K562 (cell line): ENCODE data around the gene POLD3. TPM values are rescaled to one million over a fixed set of nuclear protein-coding genes. Genes with fewer than 3 reads are reported as not detected.

Experiments used
- ATAC-seq: fragments of 200-7000 bp; cut with Tn5 transposase; 3 replicates; pipeline ENCODE4 v1.9.1; 2020; ENCODE audit warnings: moderate library complexity
- BruUV-seq: library from RNA; stranded (reverse); fragments of 400-500 nt; replicated peaks from 2 replicates; lab custom pipeline; 2021; lab: Mats Ljungman, UMichigan
- CTCF ChIA-PET: fragments of 300-600 bp; formaldehyde crosslinking; extraction: SDS; loops from one replicate; lab custom pipeline; 2021; ENCODE audit warnings: low intra/inter-chr PET ratio; lab: Yijun Ruan, JAX
- POLR2A ChIA-PET: fragments of 300-600, 350-650 bp; sonication (Branson Sonifier 250); formaldehyde crosslinking; extraction: SDS; loops from one replicate; lab custom pipeline; 2021; ENCODE audit warnings: antibody characterized with exemption, inconsistent platforms; lab: Yijun Ruan, JAX
- DNase-seq, 4 experiments: peaks; one replicate each; pipeline versions ENCODE4 v3.0.0 to v3.0.0-alpha.2; 2011 to 2018; ENCODE audit warnings: low spot score in 3 of 4, mixed read lengths in 3 of 4; ENCODE audit errors: extremely low read depth in 1 of 4
- FAIRE-seq: peaks from 2 replicates; lab custom pipeline; 2011; peaks lifted over from hg19 to GRCh38; lab: Jason Lieb, UNC
- H2AFZ ChIP-seq: 2 replicates; pipeline ENCODE4 v1.6.0; 2011; ENCODE audit warnings: low read depth, low read length, control low read depth, inconsistent platforms
- H3K27ac ChIP-seq: fragments of 200-600 bp; 3 replicates; pipeline ENCODE4 v1.8.0; 2011; ENCODE audit warnings: low read depth, mild to moderate bottlenecking, control low read depth, inconsistent platforms, low read length, moderate library complexity, mixed read lengths; ENCODE audit errors: extremely low read depth
- H3K27me3 ChIP-seq, 2 experiments: fragments of 300-600 bp in 1 of 2; 2 replicates in 1 of 2; 3 replicates in 1 of 2; pipeline versions ENCODE4 v1.6.0 to v1.8.0; 2011; ENCODE audit warnings: inconsistent platforms in 2 of 2, low read length in 2 of 2, mild to moderate bottlenecking in 1 of 2, mixed read lengths in 1 of 2, moderate library complexity in 1 of 2; ENCODE audit not compliant: control insufficient read depth in 2 of 2, insufficient read depth in 2 of 2
- H3K36me3 ChIP-seq: fragments of 300-600 bp; 3 replicates; pipeline ENCODE4 v1.8.0; 2011; ENCODE audit warnings: mild to moderate bottlenecking, low read length, inconsistent platforms; ENCODE audit not compliant: control insufficient read depth, insufficient read depth
- H3K4me1 ChIP-seq, 2 experiments: fragments of 200-600 bp in 1 of 2; replicated peaks in 1 of 2; 2 replicates in 1 of 2; 3 replicates in 1 of 2; pipeline versions ENCODE4 v1.5.1 to v1.8.0; 2011; ENCODE audit warnings: inconsistent platforms in 2 of 2, low read length in 2 of 2, mild to moderate bottlenecking in 1 of 2, mixed read lengths in 1 of 2, moderate library complexity in 1 of 2; ENCODE audit not compliant: control insufficient read depth in 2 of 2, insufficient read depth in 2 of 2
- H3K4me2 ChIP-seq: 2 replicates; pipeline ENCODE4 v1.6.1; 2011; ENCODE audit warnings: low read length, control low read depth, inconsistent platforms, mixed read lengths; ENCODE audit not compliant: insufficient read depth
- H3K4me3 ChIP-seq: fragments of 200-600 bp; sonication (generic), shearing (Covaris generic); 2 replicates; pipeline ENCODE4 v1.5.1; 2016; ENCODE audit warnings: control low read depth, inconsistent platforms
- H3K79me2 ChIP-seq: fragments of 200-600 bp; 3 replicates; pipeline ENCODE4 v1.8.0; 2011; ENCODE audit warnings: low read length, inconsistent platforms; ENCODE audit not compliant: control insufficient read depth, insufficient read depth
- H3K9ac ChIP-seq, 2 experiments: 2 replicates each; pipeline versions ENCODE4 v1.6.0 to v1.6.1; 2011; ENCODE audit warnings: low read depth in 2 of 2, low read length in 2 of 2, control low read depth in 1 of 2, inconsistent platforms in 1 of 2, mild to moderate bottlenecking in 1 of 2, mixed read lengths in 1 of 2; ENCODE audit not compliant: insufficient read depth in 1 of 2
- H3K9me1 ChIP-seq: one replicate; pipeline ENCODE4 v1.6.0; 2011; ENCODE audit warnings: inconsistent platforms, mild to moderate bottlenecking, low read length, moderate library complexity; ENCODE audit not compliant: control insufficient read depth, insufficient read depth
- H3K9me3 ChIP-seq: replicated peaks from 2 replicates; pipeline ENCODE4 v1.5.1; 2011; ENCODE audit warnings: low read depth, low read length, inconsistent platforms; ENCODE audit not compliant: control insufficient read depth, insufficient read depth
- H4K20me1 ChIP-seq: replicated peaks from 2 replicates; pipeline ENCODE4 v1.6.1; 2011; ENCODE audit warnings: low read length, inconsistent platforms, mixed read lengths; ENCODE audit not compliant: control insufficient read depth, insufficient read depth
- ATF1 ChIP-seq, 2 experiments: fragments of 450-650 bp in 1 of 2; IDR thresholded peaks; 2 replicates each; pipeline ENCODE4 v1.6.1; 2016; ENCODE audit warnings: missing compliant biosample characterization in 1 of 2, missing genetic modification characterization in 1 of 2
- ATF7 ChIP-seq: fragments of 450-650 bp; IDR thresholded peaks from 2 replicates; pipeline ENCODE4 v1.7.1; 2014; ENCODE audit warnings: mild to moderate bottlenecking, moderate library complexity
- CBFA2T3 ChIP-seq: fragments of 450-650 bp; IDR thresholded peaks from 2 replicates; pipeline ENCODE4 v1.6.1; 2017
- CREB1 ChIP-seq, 2 experiments: sonication (generic) in 1 of 2; formaldehyde crosslinking in 1 of 2; IDR thresholded peaks; 2 replicates each; pipeline versions ENCODE4 v1.6.1 to v1.8.0; 2012 to 2022; ENCODE audit warnings: inconsistent platforms in 1 of 2, mild to moderate bottlenecking in 1 of 2, missing genetic modification reagents in 1 of 2, moderate library complexity in 1 of 2
- CREM ChIP-seq: IDR thresholded peaks from 2 replicates; pipeline ENCODE4 v1.6.1; 2014; ENCODE audit warnings: antibody characterized with exemption, low read depth
- CXXC5 ChIP-seq: fragments of 250-450 bp; sonication (Bioruptor Pico); IDR thresholded peaks from 2 replicates; pipeline ENCODE4 v1.8.0; 2022; ENCODE audit warnings: inconsistent platforms, mild to moderate bottlenecking, moderate library complexity
- FOSL1 ChIP-seq: fragments of 200-800 bp; sonication (Bioruptor generic); conservative IDR thresholded peaks from 2 replicates; pipeline ENCODE4 v1.6.1; 2016; ENCODE audit warnings: missing genetic modification characterization, missing compliant biosample characterization
- JUN ChIP-seq, 2 experiments: sonication (generic) in 1 of 2; formaldehyde crosslinking in 1 of 2; IDR thresholded peaks; 2 replicates each; pipeline versions ENCODE4 v1.6.1 to v1.8.0; 2012 to 2022; ENCODE audit warnings: borderline replicate concordance in 2 of 2, mild to moderate bottlenecking in 2 of 2, improper control_type of control experiment in 1 of 2, low read depth in 1 of 2, low read length in 1 of 2, missing genetic modification reagents in 1 of 2
- KLF16 ChIP-seq: IDR thresholded peaks from 2 replicates; pipeline ENCODE4 v1.6.1; 2016; ENCODE audit warnings: antibody characterized with exemption
- MEIS2 ChIP-seq: fragments of 450-650 bp; IDR thresholded peaks from 2 replicates; pipeline ENCODE4 v1.6.1; 2014; ENCODE audit warnings: mild to moderate bottlenecking; ENCODE audit not compliant: partially characterized antibody
- RCOR1 ChIP-seq, 2 experiments: IDR thresholded peaks; 2 replicates each; pipeline ENCODE4 v1.6.1; 2012; ENCODE audit warnings: low read depth in 2 of 2, low read length in 2 of 2, borderline replicate concordance in 1 of 2, improper control_type of control experiment in 1 of 2
- SMARCA4 ChIP-seq: fragments of 450-650 bp; IDR thresholded peaks from 2 replicates; pipeline ENCODE4 v1.6.1; 2016
- TAF1 ChIP-seq: IDR thresholded peaks from 2 replicates; pipeline ENCODE4 v1.6.1; 2011; ENCODE audit warnings: mild to moderate bottlenecking, low read length, moderate library complexity; ENCODE audit not compliant: insufficient read depth, control insufficient read depth, severe bottlenecking; ENCODE audit errors: extremely low read depth
- ZFP36 ChIP-seq: fragments of 150-350 bp; IDR thresholded peaks from 2 replicates; pipeline ENCODE4 v1.6.1; 2018; ENCODE audit warnings: low read length, low read depth; ENCODE audit not compliant: partially characterized antibody
- ZNF444 ChIP-seq: fragments of 250-450 bp; sonication (Bioruptor Pico); IDR thresholded peaks from 2 replicates; pipeline ENCODE4 v1.4.0; 2020; ENCODE audit warnings: mild to moderate bottlenecking, moderate library complexity
- WGBS: fragments of 100-300 bp; shearing (Covaris generic); methylation state at CpG from one replicate; pipeline ENCODE4 v1.1.6; 2016; ENCODE audit warnings: low coverage, mixed read lengths; ENCODE audit not compliant: insufficient coverage; ENCODE audit errors: missing lambda C conversion rate; 5-methylcytosine and 5-hydroxymethylcytosine counted together
- in situ Hi-C: fragments of 300-500 bp; cut with MboI; formaldehyde crosslinking; loops from 4 replicates; pipeline ENCODE4 v1.15.0; 2018; ENCODE audit warnings: inconsistent platforms, mixed read lengths
- intact Hi-C: fragments of 100-400 bp; cut with micrococcal nuclease; formaldehyde crosslinking; loops from 2 replicates; pipeline ENCODE4 v1.14.2; 2022
- polyA plus RNA-seq, 8 experiments: library from polyadenylated mRNA; depleted of rRNA in 4 of 8; stranded (reverse) in 5 of 8; unstranded in 3 of 8; fragments of >200 nt; fragmentation: Nextera tagmentation in 2 of 8; fragmentation: Illumina TruSeq in 1 of 8; extraction: Ambion mirVana in 2 of 8; extraction: Trizol in 1 of 8; gene quantifications; 2 replicates each; pipeline versions ENCODE4 v1.2.1 to v1.2.3, GENCODE V29; 2011 to 2014; ENCODE audit warnings: inconsistent platforms in 1 of 8, missing spikeins in 1 of 8
- total RNA-seq, 7 experiments: library from RNA; depleted of rRNA in 6 of 7; stranded (reverse); fragments of >200 nt in 6 of 7; fragmentation: Illumina TruSeq in 2 of 7; extraction: Trizol in 2 of 7; gene quantifications; 2 replicates each; pipeline versions ENCODE4 v1.2.1 to v1.2.3, GENCODE V29; 2011 to 2021; ENCODE audit warnings: low replicate concordance in 1 of 7
- TF ChIP-seq, protein P1 (sequence below), 2 experiments: fragments of 450-650 bp in 1 of 2; sonication (generic) in 1 of 2; formaldehyde crosslinking in 1 of 2; IDR thresholded peaks in 1 of 2; conservative IDR thresholded peaks in 1 of 2; 2 replicates each; pipeline versions ENCODE4 v1.6.1 to v1.8.1; 2016 to 2023; ENCODE audit warnings: mild to moderate bottlenecking in 2 of 2, moderate library complexity in 2 of 2, inconsistent platforms in 1 of 2, missing genetic modification reagents in 1 of 2
- TF ChIP-seq, protein P2 (sequence below): fragments of 250-450 bp; sonication (Bioruptor Pico); IDR thresholded peaks from 2 replicates; pipeline ENCODE4 v1.9.0; 2021; ENCODE audit warnings: mild to moderate bottlenecking, inconsistent platforms

The POLD3 gene
- total and polyA plus RNA-seq, 9 of the 15 experiments (the other 6 are each of a cell fraction or from before 2014, with no cell fraction given) = 10.6 to 40.1 (median 24.6) TPM

DNA sequence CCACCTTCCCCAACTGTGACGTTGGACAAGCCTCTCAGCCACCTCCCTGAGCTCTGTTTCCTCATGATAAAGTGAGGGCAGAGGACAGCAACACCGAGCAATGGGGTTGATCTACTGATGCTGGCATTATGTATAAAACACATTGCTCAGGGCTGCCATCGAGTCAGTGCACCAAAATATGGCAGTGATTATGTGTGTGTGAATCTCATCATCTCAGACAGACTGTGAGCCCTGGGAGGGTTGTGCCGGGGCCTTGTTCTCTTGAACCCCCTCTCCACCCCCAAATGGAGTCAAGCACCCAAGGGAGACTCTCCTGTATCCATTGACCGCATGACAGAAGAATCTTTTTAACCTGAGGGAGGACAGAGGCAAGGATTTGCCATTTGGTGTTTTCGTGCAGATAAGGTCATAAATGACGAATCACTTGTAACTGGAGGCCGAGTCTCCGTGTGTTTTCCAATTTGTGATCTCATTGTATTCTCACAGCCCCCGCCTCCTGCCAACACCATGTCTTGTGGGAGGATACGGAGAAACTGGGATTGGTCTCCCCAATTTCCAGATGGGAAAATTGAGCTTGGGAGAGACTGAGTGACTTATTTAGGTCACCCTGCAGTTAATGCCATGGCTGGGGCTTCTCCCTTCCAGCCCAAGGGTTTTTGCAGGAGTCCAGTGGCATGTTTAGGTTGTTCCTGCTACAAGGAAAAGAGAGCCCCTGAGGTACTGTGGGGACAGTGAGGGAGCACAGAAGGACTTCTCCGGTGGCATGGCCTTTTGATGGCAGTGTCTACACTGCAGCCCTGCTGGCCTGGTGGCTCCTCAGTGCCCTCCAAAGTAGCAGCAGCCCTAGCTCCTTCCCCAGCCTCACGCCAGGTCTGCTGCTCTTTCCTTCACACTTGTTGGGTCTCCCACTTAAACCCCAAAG, 86.5 kb downstream of the POLD3 start:
- peak overlapping the region in 1 of 2 experiments; percentile 77; a peak in 2 of 4 replicates for H3K9ac ChIP-seq
- intact Hi-C loops (no loop called here), in situ Hi-C loops (no loop called here)
- DNase-seq (peak; percentile 37 to 50 (median 48)), ATAC-seq (peak; percentile 44), FAIRE-seq (peak; percentile 66)
- H3K4me2 ChIP-seq = no peak overlapping the region
- H3K79me2 ChIP-seq = no peaks in the 10 kb centered on the region
- peaks cover 7 to 15% of the 10 kb centered on the region in 2 experiments; a peak in 4 of 5 replicates for H3K4me1 ChIP-seq
- no peaks in the 10 kb centered on the region for H4K20me1 ChIP-seq
- no peaks in the 10 kb centered on the region for H3K27me3 ChIP-seq
- POLR2A ChIA-PET = interaction anchor here (0.7 to 1.7 kb wide), 2 partner anchors 37 to 262 kb away, joined by 3 to 6 read pairs; no protein-coding TSS in a partner anchor
- no peaks in the 10 kb centered on the region for H3K36me3 ChIP-seq
- 19% methylated on average over 13 of the region's 13 CpGs for WGBS
- no peak overlapping the region for H3K27ac ChIP-seq
- no peak overlapping the region for H2AFZ ChIP-seq
- H3K4me3 ChIP-seq = no peak overlapping the region
- BruUV-seq = no TSS peak
- H3K9me1 ChIP-seq = no peaks in the 10 kb centered on the region
- CTCF ChIA-PET = no interaction called here
- no peaks in the 10 kb centered on the region for H3K9me3 ChIP-seq
- TF ChIP-seq TAF1 = no peak
- TF ChIP-seq, protein P1, sequence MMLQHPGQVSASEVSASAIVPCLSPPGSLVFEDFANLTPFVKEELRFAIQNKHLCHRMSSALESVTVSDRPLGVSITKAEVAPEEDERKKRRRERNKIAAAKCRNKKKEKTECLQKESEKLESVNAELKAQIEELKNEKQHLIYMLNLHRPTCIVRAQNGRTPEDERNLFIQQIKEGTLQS (IDR thresholded peaks at IDR 0.05) = peak; percentile 71
- TF ChIP-seq, protein P1 (CRISPR knock-in tag; conservative IDR thresholded peaks at IDR 0.05) = no peak
- peak; percentile 31; the same call in 1 of the 2 replicates for TF ChIP-seq FOSL1 (tag)
- TF ChIP-seq JUN (IDR thresholded peaks at IDR 0.05; ENCODE audit: borderline replicate concordance, low read depth, low read length) = no peak
- TF ChIP-seq JUN (CRISPR knock-in tag; IDR thresholded peaks at IDR 0.05; ENCODE audit: borderline replicate concordance) = 0 out of 2 replicates have a peak, but pooled peaks have one; percentile 49
- peak; percentile 74 for TF ChIP-seq CREB1 (IDR thresholded peaks at IDR 0.05)
- TF ChIP-seq CREB1 (CRISPR knock-in tag; IDR thresholded peaks at IDR 0.05) = no peak
- TF ChIP-seq RCOR1 (IDR thresholded peaks at IDR 0.05; ENCODE audit: borderline replicate concordance in 1 of 2, low read depth in 2 of 2, low read length in 2 of 2) = peak in 1 of 2 experiments; percentile 17; a peak in 1 of 4 replicates
- peak; percentile 47; the same call in 1 of the 2 replicates for TF ChIP-seq CBFA2T3
- no peak for TF ChIP-seq CXXC5 (CRISPR knock-in tag)
- TF ChIP-seq, protein P2, sequence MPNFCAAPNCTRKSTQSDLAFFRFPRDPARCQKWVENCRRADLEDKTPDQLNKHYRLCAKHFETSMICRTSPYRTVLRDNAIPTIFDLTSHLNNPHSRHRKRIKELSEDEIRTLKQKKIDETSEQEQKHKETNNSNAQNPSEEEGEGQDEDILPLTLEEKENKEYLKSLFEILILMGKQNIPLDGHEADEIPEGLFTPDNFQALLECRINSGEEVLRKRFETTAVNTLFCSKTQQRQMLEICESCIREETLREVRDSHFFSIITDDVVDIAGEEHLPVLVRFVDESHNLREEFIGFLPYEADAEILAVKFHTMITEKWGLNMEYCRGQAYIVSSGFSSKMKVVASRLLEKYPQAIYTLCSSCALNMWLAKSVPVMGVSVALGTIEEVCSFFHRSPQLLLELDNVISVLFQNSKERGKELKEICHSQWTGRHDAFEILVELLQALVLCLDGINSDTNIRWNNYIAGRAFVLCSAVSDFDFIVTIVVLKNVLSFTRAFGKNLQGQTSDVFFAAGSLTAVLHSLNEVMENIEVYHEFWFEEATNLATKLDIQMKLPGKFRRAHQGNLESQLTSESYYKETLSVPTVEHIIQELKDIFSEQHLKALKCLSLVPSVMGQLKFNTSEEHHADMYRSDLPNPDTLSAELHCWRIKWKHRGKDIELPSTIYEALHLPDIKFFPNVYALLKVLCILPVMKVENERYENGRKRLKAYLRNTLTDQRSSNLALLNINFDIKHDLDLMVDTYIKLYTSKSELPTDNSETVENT (CRISPR knock-in tag) = no peak
- TF ChIP-seq ATF7 = peak; percentile 51; the same call in 1 of the 2 replicates
- peak; percentile 19 for TF ChIP-seq MEIS2
- TF ChIP-seq ATF1 (CRISPR knock-in tag; IDR thresholded peaks at IDR 0.05) = no peak
- TF ChIP-seq ATF1 (tag; IDR thresholded peaks at IDR 0.05) = peak; percentile 32; the same call in 1 of the 2 replicates
- TF ChIP-seq ZNF444 (CRISPR knock-in tag) = no peak
- peak; percentile 26; the same call in 1 of the 2 replicates for TF ChIP-seq SMARCA4
- no peak for TF ChIP-seq KLF16
- TF ChIP-seq CREM = peak; percentile 69
- TF ChIP-seq ZFP36 = no peak
